Osteoblast (primary cell): ENCODE measurements around the gene DLL4. TPM values are rescaled to one million over a fixed set of nuclear protein-coding genes. Genes with fewer than 3 reads are reported as not detected.

Experiments
- DNase-seq: peaks from one replicate; pipeline ENCODE4 v3.0.0; 2011; ENCODE audit warnings: low spot score, mixed read lengths; ENCODE audit not compliant: insufficient read length; ENCODE audit errors: missing footprints
- H2AFZ ChIP-seq: 2 replicates; pipeline ENCODE4 v1.6.0; 2011; ENCODE audit warnings: mild to moderate bottlenecking, low read length
- H3K27ac ChIP-seq: 2 replicates; pipeline ENCODE4 v1.5.1; 2011; ENCODE audit warnings: mild to moderate bottlenecking, low read depth, low read length, moderate library complexity
- H3K27me3 ChIP-seq: 2 replicates; pipeline ENCODE4 v1.6.0; 2012; ENCODE audit warnings: mild to moderate bottlenecking, control low read depth, inconsistent platforms, low read length, moderate library complexity; ENCODE audit not compliant: insufficient read depth
- H3K36me3 ChIP-seq: 2 replicates; pipeline ENCODE4 v1.5.1; 2011; ENCODE audit warnings: mild to moderate bottlenecking, low read length, control low read depth, moderate library complexity; ENCODE audit not compliant: insufficient read depth
- H3K4me1 ChIP-seq: 2 replicates; pipeline ENCODE4 v1.5.1; 2011; ENCODE audit warnings: mild to moderate bottlenecking, low read length, control low read depth, moderate library complexity; ENCODE audit not compliant: insufficient read depth
- H3K4me2 ChIP-seq: 2 replicates; pipeline ENCODE4 v1.6.0; 2011; ENCODE audit warnings: mild to moderate bottlenecking, low read length; ENCODE audit not compliant: insufficient read depth
- H3K4me3 ChIP-seq: fragments of 200-600 bp; sonication (generic); 3 replicates; pipeline ENCODE4 v1.5.1; 2012; ENCODE audit warnings: mild to moderate bottlenecking, low read length, inconsistent platforms; ENCODE audit not compliant: insufficient read depth
- H3K79me2 ChIP-seq: 2 replicates; pipeline ENCODE4 v1.6.0; 2012; ENCODE audit warnings: mild to moderate bottlenecking, low read length, control low read depth, inconsistent platforms; ENCODE audit not compliant: insufficient read depth
- H3K9me3 ChIP-seq: 2 replicates; pipeline ENCODE4 v1.5.1; 2011; ENCODE audit warnings: low read depth, low read length, control low read depth
- H4K20me1 ChIP-seq: 2 replicates; pipeline ENCODE4 v1.6.0; 2012; ENCODE audit warnings: mild to moderate bottlenecking, low read length, control low read depth; ENCODE audit not compliant: insufficient read depth
- total RNA-seq: library from RNA; depleted of rRNA; stranded (reverse); fragments of >200 nt; gene quantifications from 2 replicates; pipeline ENCODE4 v1.2.3, GENCODE V29; 2012
- TF ChIP-seq, protein P1 (sequence below): IDR thresholded peaks from 2 replicates; pipeline ENCODE4 v1.5.1; 2011; ENCODE audit warnings: mild to moderate bottlenecking, low read depth, low read length, moderate library complexity; ENCODE audit errors: extremely low read depth

Gene DLL4
- total RNA-seq, 1 donor, result not detected

GRCh38 chr15:40911141-40911540 lies 18.0 kb upstream of the DLL4 start:
- Histone ChIP-seq H4K20me1 (no peaks in the 10 kb centered on the region), H3K27me3 (no peaks in the 10 kb centered on the region), H2AFZ (no peak overlapping the region), H3K4me1 (peaks cover 27% of the 10 kb centered on the region), H3K79me2 (peaks cover 3% of the 10 kb centered on the region), H3K4me2 (no peak overlapping the region), H3K4me3 (no peak overlapping the region), H3K27ac (no peak overlapping the region), H3K9me3 (no peaks in the 10 kb centered on the region), H3K36me3 (no peaks in the 10 kb centered on the region)
- TF ChIP-seq, protein P1, sequence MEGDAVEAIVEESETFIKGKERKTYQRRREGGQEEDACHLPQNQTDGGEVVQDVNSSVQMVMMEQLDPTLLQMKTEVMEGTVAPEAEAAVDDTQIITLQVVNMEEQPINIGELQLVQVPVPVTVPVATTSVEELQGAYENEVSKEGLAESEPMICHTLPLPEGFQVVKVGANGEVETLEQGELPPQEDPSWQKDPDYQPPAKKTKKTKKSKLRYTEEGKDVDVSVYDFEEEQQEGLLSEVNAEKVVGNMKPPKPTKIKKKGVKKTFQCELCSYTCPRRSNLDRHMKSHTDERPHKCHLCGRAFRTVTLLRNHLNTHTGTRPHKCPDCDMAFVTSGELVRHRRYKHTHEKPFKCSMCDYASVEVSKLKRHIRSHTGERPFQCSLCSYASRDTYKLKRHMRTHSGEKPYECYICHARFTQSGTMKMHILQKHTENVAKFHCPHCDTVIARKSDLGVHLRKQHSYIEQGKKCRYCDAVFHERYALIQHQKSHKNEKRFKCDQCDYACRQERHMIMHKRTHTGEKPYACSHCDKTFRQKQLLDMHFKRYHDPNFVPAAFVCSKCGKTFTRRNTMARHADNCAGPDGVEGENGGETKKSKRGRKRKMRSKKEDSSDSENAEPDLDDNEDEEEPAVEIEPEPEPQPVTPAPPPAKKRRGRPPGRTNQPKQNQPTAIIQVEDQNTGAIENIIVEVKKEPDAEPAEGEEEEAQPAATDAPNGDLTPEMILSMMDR, result no peak
- DNase-seq, result peak; percentile 48

- Histone ChIP-seq H3K4me1 (peaks cover 21% of the 10 kb centered on the region), H3K79me2 (peaks cover under 1% of the 10 kb centered on the region), H3K36me3 (no peaks in the 10 kb centered on the region), H3K27me3 (no peaks in the 10 kb centered on the region), H3K9me3 (no peaks in the 10 kb centered on the region), H3K4me2 (no peak overlapping the region), H4K20me1 (no peaks in the 10 kb centered on the region), H3K4me3 (no peak overlapping the region), H3K27ac (no peak overlapping the region), H2AFZ (no peak overlapping the region)
- TF ChIP-seq, protein P1, result no peak
- peak; percentile 25 for DNase-seq
Observed at GRCh38 chr15:40911693-40912092, 17.4 kb upstream of the DLL4 start.

GRCh38 chr15:40912478-40912877 lies 16.7 kb upstream of the DLL4 start:
- DNase-seq, result peak; percentile 35
- no peak overlapping the region for H3K4me2 ChIP-seq
- H3K27ac ChIP-seq, result no peak overlapping the region
- H3K36me3 ChIP-seq, result no peaks in the 10 kb centered on the region
- H3K4me3 ChIP-seq, result no peak overlapping the region
- no peaks in the 10 kb centered on the region for H3K9me3 ChIP-seq
- H3K4me1 ChIP-seq, result peaks cover 17% of the 10 kb centered on the region
- TF ChIP-seq, protein P1, result no peak
- H3K27me3 ChIP-seq, result no peaks in the 10 kb centered on the region
- no peaks in the 10 kb centered on the region for H4K20me1 ChIP-seq
- H2AFZ ChIP-seq, result no peak overlapping the region
- H3K79me2 ChIP-seq, result no peaks in the 10 kb centered on the region

GRCh38 chr15:40914013-40914412 lies 15.1 kb upstream of the DLL4 start:
- Histone ChIP-seq H3K79me2 (no peaks in the 10 kb centered on the region), H3K4me2 (no peak overlapping the region), H4K20me1 (no peaks in the 10 kb centered on the region), H3K4me1 (peaks cover 17% of the 10 kb centered on the region), H3K9me3 (no peaks in the 10 kb centered on the region), H2AFZ (no peak overlapping the region), H3K36me3 (no peaks in the 10 kb centered on the region), H3K27ac (no peak overlapping the region), H3K27me3 (no peaks in the 10 kb centered on the region), H3K4me3 (no peak overlapping the region)
- peak; percentile 1 for DNase-seq
- TF ChIP-seq, protein P1, result no peak
